HG02571 (cell line): ENCODE data around the gene AR.

Experiments
- ATAC-seq: cut with Tn5 transposase; IDR thresholded peaks from one replicate; pipeline ENCODE4 v1.9.1; 2021; ENCODE audit warnings: mild to moderate bottlenecking, moderate library complexity; ENCODE audit not compliant: unreplicated experiment

AR gene, protein sequence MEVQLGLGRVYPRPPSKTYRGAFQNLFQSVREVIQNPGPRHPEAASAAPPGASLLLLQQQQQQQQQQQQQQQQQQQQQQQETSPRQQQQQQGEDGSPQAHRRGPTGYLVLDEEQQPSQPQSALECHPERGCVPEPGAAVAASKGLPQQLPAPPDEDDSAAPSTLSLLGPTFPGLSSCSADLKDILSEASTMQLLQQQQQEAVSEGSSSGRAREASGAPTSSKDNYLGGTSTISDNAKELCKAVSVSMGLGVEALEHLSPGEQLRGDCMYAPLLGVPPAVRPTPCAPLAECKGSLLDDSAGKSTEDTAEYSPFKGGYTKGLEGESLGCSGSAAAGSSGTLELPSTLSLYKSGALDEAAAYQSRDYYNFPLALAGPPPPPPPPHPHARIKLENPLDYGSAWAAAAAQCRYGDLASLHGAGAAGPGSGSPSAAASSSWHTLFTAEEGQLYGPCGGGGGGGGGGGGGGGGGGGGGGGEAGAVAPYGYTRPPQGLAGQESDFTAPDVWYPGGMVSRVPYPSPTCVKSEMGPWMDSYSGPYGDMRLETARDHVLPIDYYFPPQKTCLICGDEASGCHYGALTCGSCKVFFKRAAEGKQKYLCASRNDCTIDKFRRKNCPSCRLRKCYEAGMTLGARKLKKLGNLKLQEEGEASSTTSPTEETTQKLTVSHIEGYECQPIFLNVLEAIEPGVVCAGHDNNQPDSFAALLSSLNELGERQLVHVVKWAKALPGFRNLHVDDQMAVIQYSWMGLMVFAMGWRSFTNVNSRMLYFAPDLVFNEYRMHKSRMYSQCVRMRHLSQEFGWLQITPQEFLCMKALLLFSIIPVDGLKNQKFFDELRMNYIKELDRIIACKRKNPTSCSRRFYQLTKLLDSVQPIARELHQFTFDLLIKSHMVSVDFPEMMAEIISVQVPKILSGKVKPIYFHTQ

DNA sequence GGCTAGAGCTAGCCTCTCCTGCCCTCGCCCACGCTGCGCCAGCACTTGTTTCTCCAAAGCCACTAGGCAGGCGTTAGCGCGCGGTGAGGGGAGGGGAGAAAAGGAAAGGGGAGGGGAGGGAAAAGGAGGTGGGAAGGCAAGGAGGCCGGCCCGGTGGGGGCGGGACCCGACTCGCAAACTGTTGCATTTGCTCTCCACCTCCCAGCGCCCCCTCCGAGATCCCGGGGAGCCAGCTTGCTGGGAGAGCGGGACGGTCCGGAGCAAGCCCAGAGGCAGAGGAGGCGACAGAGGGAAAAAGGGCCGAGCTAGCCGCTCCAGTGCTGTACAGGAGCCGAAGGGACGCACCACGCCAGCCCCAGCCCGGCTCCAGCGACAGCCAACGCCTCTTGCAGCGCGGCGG is at the start of gene AR:
Gene AR (plus strand): TSS at position 204 of the 400 bp plus-strand sequence. CDS start 1,126 bp downstream, outside the sequence.
- ATAC-seq = no peak

DNA sequence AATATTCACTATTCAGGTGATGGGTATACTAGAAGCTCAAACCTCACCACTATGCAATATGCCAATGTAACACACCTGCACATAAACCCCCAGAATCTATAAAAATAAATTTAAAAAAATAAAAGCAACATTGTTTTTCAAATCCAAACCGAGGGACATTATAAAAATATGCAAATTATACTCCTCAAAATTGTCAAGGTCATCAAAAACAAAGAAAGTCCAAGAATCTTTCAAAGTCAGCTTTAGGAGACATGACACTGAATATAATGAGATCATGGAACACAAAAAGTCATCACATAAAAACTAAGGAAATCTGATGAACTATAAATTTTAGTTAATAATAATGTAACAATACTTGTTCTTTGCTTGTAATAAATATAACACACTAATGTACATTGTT is 43.2 kb upstream of the AR start:
- ATAC-seq = no peak

DNA sequence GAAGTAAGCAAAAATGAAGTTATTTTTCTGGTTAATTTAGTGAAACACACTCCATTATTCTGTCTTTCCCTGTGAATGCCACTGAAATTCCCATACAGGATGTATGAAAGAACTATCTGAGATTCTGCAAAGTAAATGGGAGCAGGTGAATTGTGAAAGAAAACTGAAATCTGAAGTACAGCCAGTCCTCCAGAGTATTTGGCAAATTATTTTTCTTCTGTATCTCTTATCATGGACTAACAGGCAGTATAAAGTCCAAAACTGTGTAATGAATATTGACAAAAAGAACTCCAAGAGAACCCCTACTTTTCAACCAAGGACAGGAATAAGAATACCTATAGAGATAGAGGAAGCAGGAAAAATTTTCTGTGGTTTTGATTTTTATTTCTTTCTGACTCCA is 40.8 kb upstream of the AR start:
- ATAC-seq = no peak

DNA sequence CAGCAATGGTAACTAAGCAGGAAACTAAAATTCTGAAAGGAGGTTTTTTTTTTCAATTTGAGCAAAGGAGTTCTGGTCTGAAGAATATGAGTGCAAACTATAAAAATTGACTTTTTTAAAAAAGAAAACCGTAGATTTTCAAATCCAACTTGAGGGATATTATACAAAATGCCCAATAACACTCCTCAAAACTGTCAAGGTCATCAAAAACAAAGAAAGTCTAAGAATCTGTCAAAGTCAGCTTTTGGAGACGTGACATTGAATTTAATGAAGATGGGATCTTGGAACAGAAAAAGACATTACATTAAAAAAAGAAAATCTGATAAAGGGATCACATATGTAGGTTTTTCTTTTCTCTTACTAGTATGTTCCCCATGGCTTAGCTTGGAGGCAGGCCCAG is 40.4 kb upstream of the AR start:
- no peak for ATAC-seq

DNA sequence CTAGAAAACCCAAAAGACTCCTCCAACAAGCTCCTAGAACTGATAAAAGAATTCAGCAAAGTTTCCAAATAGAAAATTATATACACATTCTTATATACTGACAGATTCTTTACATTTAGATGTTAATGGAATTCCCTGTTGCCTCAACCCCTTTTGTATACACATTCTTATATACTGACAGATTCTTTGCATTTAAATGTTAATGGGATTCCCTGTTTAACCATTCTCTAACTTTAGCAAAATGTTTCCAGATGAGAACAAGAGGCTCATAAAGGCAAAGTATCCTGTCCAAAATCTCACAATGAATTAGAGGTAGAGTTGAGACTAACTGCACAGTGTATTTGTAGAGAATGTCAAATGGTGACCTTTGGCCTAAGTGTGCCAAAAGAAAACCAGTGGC is 23.1 kb upstream of the AR start:
- no peak for ATAC-seq

DNA sequence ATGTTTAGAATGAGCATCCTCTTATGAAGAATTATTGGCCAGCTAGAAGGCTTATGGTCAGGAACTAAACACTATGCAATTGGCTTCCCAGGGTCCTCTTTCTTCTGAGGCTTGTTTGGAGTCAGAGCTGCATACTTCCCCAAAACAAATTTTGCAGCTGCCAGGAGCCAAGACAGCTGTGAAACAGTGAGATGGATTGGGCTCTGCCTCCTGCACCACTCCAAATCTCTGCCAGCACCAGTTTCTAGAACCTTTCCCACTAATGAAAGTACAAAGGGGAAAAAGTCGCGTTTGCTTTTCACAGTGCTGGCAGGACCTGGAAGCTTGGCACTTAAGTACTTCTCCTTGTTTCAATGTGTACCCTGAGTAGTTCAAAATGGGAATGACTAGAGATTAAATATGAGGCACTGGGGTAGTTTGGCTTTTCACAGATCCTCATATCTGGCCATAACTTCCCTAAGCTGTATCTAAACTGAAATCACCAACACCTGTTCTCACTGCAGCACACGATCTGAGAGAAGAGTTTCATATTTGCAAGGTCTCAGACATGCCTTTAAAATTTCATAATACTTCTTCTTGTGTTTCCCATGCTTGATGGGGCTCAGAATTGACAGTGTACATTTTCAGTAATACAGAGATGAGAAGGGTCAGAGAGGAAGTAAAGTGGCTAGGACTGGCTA is 20.7 kb upstream of the AR start:
- ATAC-seq = no peak

DNA sequence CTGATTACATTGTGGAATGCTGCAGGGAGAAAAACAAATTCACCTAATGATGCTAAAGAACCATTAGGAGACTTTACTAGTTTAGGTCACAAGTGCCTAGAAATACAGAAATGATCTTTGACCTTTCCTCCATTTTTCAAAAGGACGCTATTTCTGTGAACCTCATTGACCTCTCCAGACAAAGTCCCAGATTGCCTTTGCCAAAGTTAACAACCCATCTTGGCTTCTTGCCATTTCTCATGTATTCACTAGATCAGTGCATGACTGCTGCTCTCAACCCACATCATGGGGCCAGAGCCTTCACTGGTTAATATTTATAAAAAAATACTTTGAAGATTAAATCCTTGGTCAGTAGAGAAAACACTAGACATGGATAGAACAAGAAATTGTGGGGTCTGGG is 19.9 kb upstream of the AR start:
- ATAC-seq = no peak

DNA sequence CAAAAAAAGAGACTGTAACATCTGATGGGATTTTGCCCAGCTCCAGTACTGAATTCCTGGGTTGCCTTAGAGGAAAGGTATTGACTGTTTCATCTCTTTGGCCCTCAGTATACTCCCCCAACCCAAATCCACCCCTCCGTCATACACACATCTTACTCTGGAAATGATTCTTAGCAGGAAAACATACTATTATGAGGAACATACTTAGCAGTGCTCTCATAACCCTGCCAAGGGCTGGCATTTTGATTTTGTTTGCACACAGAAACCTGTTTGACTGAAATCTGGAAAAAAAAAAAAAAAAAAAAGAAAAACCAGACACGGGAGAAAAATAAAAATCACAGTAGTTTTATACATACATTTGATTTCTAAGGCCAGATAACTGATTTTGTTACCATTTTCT is 19.4 kb upstream of the AR start:
- ATAC-seq = no peak

DNA sequence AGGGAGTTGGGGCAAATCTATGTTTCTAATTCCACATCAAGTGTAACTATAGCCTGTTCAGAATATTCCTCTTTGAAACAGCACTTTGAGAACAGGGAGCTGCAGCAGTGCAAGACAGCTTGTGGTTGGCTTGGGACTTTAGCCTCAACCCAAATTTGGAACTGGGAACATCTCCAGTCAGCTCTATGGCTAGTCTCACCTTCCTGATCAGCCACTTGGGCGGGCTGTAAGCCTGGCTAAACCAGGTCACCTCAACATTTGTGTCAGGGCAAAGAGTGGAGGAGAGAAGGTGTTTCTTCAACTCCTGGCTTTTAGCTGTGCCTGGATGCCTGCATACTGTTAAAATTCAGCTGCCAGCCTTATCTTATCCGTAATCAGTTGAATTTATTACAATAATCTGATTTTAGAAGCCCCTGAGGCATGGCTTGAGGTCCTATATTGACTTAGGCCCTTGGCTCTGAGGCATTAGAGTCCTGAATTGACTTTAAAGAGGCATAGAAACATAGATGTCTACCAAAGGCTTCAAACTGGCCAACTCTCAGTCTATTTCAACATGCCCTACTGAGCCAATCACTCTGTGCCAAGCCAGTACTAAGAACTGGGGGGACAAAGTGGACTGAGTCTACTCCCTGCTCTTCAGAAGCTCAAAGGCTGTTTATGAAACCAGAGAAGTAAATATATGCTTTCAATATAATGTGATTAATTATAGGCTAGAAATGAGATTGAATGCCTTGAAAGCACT is 18.7 kb upstream of the AR start:
- ATAC-seq = no peak

DNA sequence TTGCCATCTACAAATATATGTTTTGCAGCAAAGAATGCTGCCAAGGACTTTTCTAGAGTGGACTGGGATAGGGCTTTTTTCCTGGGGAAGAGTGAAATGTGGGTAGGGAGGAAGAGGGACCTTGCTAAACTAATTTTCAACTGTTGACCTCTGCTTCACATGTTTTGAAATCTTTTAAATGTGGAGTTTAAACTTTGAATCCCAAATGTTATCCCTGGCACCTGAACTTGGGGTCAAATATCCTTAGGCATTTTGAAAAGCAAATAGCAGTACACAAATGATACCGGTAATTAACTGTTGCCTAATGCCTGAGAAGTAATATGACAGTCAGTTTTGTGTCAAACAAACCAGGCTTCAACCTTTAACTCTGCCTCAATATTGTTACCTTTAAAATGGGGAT is 7.3 kb upstream of the AR start:
- no peak for ATAC-seq

DNA sequence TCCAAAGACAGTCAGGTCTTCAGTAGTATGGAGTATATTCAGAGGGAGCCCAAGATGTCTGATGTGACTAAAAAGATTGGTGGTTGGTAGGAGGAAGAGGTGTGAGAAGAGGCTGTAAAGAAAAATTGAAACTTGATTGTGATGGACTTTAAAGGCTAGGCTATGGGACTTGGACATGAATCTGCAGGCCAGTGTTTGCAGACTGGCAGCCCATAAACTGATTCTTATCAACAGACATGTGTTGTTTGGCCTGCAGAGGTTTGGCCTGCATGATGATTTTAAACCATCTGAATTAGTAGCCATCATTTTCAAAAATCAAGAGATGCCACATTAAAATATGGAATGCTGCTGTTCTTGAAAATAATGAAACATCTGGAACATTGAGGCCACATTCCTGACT is 5.4 kb upstream of the AR start:
- ATAC-seq = no peak

DNA sequence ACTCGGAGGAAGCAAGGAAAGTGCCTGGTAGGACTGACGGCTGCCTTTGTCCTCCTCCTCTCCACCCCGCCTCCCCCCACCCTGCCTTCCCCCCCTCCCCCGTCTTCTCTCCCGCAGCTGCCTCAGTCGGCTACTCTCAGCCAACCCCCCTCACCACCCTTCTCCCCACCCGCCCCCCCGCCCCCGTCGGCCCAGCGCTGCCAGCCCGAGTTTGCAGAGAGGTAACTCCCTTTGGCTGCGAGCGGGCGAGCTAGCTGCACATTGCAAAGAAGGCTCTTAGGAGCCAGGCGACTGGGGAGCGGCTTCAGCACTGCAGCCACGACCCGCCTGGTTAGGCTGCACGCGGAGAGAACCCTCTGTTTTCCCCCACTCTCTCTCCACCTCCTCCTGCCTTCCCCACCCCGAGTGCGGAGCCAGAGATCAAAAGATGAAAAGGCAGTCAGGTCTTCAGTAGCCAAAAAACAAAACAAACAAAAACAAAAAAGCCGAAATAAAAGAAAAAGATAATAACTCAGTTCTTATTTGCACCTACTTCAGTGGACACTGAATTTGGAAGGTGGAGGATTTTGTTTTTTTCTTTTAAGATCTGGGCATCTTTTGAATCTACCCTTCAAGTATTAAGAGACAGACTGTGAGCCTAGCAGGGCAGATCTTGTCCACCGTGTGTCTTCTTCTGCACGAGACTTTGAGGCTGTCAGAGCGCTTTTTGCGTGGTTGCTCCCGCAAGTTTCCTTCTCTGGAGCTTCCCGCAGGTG is 637 bp downstream of the AR start:
- no peak for ATAC-seq

DNA sequence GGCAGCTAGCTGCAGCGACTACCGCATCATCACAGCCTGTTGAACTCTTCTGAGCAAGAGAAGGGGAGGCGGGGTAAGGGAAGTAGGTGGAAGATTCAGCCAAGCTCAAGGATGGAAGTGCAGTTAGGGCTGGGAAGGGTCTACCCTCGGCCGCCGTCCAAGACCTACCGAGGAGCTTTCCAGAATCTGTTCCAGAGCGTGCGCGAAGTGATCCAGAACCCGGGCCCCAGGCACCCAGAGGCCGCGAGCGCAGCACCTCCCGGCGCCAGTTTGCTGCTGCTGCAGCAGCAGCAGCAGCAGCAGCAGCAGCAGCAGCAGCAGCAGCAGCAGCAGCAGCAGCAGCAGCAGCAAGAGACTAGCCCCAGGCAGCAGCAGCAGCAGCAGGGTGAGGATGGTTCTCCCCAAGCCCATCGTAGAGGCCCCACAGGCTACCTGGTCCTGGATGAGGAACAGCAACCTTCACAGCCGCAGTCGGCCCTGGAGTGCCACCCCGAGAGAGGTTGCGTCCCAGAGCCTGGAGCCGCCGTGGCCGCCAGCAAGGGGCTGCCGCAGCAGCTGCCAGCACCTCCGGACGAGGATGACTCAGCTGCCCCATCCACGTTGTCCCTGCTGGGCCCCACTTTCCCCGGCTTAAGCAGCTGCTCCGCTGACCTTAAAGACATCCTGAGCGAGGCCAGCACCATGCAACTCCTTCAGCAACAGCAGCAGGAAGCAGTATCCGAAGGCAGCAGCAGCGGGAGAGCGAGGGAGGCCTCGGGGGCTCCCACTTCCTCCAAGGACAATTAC is 1.4 kb downstream of the AR start:
- ATAC-seq = no peak

DNA sequence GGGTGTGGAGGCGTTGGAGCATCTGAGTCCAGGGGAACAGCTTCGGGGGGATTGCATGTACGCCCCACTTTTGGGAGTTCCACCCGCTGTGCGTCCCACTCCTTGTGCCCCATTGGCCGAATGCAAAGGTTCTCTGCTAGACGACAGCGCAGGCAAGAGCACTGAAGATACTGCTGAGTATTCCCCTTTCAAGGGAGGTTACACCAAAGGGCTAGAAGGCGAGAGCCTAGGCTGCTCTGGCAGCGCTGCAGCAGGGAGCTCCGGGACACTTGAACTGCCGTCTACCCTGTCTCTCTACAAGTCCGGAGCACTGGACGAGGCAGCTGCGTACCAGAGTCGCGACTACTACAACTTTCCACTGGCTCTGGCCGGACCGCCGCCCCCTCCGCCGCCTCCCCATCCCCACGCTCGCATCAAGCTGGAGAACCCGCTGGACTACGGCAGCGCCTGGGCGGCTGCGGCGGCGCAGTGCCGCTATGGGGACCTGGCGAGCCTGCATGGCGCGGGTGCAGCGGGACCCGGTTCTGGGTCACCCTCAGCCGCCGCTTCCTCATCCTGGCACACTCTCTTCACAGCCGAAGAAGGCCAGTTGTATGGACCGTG is 2.2 kb downstream of the AR start:
- ATAC-seq = no peak

DNA sequence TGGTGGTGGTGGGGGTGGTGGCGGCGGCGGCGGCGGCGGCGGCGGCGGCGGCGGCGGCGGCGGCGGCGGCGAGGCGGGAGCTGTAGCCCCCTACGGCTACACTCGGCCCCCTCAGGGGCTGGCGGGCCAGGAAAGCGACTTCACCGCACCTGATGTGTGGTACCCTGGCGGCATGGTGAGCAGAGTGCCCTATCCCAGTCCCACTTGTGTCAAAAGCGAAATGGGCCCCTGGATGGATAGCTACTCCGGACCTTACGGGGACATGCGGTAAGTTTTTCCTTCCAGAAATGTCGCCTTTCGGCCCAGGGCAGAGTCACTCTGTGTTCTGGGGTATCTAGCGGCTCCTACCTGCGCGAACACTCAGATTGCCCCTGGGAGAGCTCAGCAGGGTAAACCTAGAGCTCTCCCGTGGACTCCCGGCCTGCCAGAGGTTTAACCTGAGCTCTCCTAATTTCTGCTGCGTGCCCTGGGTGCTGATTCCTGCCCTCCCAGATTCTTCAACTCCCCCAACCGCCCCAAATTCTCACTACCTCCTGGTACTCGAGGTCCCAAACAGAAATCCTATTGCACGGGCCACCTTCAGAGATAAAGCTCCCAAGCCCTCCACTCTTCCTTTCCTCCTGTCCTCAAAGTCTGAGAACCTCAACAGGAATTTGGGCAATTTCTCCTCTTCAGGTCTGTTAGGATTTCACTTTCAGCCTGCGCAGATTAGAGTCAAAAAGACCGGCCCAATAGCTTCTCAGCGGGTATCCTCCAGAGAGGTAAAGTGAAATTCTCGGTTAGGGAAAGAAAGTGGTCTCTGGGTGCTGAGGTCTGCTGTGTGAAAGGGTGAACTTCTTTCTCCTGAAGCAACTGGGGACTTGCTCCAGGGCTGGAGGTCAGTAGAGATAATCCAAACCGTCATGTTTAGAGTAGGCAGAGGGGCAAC is 2.9 kb downstream of the AR start:
- ATAC-seq = no peak

DNA sequence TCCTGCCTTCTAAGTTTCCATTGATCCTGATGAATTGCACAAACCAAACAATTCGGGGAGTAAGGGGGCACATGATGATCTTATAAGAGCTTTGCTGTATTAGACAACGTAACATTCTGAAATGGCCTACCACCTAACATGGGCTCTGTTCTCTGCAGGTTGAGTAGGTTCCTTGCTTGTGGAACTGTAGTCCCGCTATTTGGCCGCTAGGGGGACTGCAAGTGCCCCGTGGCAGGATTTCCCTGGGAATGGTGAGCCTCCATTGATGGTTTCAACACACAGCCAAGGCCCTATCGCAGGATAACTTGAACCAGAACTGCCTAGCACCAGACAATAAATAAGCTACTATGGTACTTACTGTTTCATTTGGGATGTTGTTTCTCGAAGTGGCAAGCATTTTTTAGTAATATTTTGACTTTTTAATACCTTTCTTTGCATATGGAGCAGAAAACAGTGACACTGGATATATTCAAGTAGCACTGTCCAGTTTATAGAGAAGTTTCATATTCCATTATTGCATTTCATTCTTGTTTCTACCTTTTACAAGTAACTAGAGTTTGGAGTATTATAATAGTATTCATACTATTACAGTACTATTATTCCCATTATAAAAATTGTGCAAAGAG is 11.9 kb downstream of the AR start:
- ATAC-seq = peak; percentile 58

DNA sequence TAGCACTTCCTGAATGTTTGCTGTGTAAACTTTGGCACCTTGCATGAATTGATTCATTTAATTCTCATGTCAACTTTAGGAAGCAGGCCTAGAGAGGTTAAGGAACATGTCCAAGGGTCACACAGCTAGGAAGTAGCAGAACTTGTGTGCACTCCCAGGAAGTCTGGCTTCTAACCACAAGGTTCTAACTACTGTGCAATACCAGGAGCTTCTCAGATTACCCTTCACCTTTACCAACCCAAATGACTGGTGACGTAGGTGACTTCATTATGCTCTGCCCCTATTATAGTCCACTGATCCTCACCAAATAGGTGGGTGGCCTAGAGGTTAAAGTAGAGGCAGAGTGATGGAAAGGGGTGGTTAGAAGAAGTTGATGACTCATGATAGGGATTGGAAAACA is 14.4 kb downstream of the AR start:
- no peak for ATAC-seq
